ENCODE results near the gene MAPT. TPM values are rescaled to one million over a fixed set of nuclear protein-coding genes. Genes with fewer than 3 reads are reported as not detected.

The MAPT gene
- total RNA-seq, 6 experiments from 2014 or later: 0.11 to 0.43 (median 0.26) TPM

DNA sequence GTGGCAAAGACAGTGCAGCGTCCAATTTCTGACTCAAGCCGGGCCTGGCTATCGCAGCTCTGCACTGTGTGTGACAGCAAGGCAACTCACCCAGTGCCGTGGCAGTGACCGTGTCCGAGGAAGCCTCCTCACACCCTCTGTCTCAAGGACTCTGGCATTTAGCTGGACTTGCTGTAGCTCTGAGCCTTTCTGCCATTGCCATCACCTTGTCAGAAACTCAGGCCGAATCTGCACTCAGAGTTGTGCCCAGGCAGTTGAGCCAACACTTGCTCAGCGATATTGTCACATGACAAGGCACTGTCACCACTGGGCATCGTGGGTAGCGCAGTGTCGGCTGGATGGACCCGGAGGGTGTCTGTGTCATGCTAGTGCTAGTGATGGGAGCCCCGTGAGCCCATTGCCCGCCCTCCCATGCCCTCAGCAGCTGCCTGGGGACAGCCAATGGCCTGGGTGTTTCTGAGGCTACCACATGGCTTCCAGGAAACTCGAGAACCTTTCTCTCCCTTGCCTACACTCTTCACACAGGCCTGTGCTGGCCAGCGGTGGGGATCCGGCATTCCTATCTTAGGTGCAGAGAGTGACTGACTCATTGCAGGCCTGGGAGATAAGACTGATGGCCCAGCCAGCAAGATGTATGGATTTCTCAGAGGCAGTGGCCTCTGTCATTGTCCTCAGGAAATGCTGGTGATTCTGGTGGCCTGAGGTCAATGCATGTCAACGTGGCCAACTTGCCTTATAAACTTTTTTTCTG is 82.6 kb downstream of the MAPT start:
- no peaks in the 10 kb centered on the region for H3K9me3 Mint-ChIP-seq
- H3K4me3 Mint-ChIP-seq: no peak overlapping the region
- H3K4me1 Mint-ChIP-seq (ENCODE audit: low read depth): no peaks in the 10 kb centered on the region
- DNase-seq: peak; percentile 30
- TF ChIP-seq, protein P1, sequence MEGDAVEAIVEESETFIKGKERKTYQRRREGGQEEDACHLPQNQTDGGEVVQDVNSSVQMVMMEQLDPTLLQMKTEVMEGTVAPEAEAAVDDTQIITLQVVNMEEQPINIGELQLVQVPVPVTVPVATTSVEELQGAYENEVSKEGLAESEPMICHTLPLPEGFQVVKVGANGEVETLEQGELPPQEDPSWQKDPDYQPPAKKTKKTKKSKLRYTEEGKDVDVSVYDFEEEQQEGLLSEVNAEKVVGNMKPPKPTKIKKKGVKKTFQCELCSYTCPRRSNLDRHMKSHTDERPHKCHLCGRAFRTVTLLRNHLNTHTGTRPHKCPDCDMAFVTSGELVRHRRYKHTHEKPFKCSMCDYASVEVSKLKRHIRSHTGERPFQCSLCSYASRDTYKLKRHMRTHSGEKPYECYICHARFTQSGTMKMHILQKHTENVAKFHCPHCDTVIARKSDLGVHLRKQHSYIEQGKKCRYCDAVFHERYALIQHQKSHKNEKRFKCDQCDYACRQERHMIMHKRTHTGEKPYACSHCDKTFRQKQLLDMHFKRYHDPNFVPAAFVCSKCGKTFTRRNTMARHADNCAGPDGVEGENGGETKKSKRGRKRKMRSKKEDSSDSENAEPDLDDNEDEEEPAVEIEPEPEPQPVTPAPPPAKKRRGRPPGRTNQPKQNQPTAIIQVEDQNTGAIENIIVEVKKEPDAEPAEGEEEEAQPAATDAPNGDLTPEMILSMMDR (IDR thresholded peaks at IDR 0.05): no peak
- H3K36me3 Mint-ChIP-seq (ENCODE audit: low read depth): no peaks in the 10 kb centered on the region
- peaks cover 58% of the 10 kb centered on the region for H3K27me3 Mint-ChIP-seq (ENCODE audit: insufficient read depth)
- no peak overlapping the region for H3K27ac Mint-ChIP-seq

DNA sequence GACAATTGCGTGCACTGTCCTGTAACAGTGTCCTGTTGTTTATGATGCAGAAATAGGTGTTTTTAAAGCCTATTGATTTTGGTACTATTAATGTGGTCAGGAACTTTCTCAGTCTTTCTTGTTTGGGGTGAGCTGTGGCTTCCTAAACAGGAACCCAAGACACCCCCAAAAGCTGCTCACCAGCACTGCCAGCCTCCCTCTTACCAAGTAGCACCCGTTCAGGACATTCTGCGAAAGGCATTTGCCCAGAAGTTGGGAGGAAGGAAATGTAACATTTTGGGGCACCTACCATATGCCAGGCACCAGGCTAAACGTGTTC is 83.1 kb downstream of the MAPT start:
- Mint-ChIP-seq H3K9me3 (no peaks in the 10 kb centered on the region), H3K4me1 (ENCODE audit: low read depth) (no peaks in the 10 kb centered on the region), H3K27me3 (ENCODE audit: insufficient read depth) (peaks cover 57% of the 10 kb centered on the region), H3K36me3 (ENCODE audit: low read depth) (no peaks in the 10 kb centered on the region), H3K27ac (no peak overlapping the region), H3K4me3 (no peak overlapping the region)
- no peak for DNase-seq
- TF ChIP-seq, protein P1 (IDR thresholded peaks at IDR 0.05): no peak

DNA sequence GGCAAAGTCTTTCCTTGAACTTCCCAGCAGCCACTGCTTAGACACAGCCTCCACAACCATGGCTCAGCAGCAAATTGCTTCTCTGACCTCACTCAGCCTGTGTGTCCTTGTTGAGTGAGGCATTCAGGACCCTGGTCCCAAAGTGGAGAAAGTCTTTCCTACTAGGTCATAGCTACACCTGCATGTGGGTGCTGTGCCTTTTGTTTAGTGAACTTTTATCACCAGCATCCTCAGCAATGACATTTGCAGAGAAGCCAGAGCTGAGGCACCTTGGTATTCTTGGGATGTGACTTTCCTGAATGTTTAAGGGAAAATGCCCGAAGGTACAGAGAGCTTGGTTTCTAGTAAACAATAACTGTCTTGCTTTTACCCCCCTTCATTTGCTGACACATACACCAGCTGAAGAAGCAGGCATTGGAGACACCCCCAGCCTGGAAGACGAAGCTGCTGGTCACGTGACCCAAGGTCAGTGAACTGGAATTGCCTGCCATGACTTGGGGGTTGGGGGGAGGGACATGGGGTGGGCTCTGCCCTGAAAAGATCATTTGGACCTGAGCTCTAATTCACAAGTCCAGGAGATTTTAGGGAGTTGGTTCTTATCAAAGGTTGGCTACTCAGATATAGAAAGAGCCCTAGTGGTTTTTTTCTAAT is 83.7 kb downstream of the MAPT start:
- no peaks in the 10 kb centered on the region for H3K36me3 Mint-ChIP-seq (ENCODE audit: low read depth)
- no peaks in the 10 kb centered on the region for H3K4me1 Mint-ChIP-seq (ENCODE audit: low read depth)
- no peaks in the 10 kb centered on the region for H3K9me3 Mint-ChIP-seq
- H3K27me3 Mint-ChIP-seq (ENCODE audit: insufficient read depth): peaks cover 52% of the 10 kb centered on the region
- no peak for DNase-seq
- H3K27ac Mint-ChIP-seq: no peak overlapping the region
- no peak overlapping the region for H3K4me3 Mint-ChIP-seq
- TF ChIP-seq, protein P1 (IDR thresholded peaks at IDR 0.05): no peak

DNA sequence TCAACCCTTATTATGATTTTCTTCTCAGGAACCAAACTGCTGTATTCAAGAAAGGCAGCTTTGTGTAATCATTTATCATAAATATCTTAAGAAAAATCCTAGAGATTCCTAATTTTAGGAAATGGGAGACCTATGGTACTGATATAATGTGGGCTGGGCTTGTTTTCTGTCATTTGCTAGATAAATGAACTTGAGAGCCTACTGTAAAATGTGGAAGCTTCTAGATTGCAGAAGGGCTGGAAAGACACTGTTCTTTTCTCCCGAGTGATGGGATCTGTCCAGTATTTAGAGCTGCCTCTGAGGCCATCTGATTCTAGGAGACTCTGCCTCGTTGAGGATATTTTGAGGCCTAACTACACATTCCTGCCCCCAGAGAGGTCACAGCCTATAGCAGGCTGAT is 84.8 kb downstream of the MAPT start:
- no peak for DNase-seq
- peaks cover 48% of the 10 kb centered on the region for H3K27me3 Mint-ChIP-seq (ENCODE audit: insufficient read depth)
- no peaks in the 10 kb centered on the region for H3K36me3 Mint-ChIP-seq (ENCODE audit: low read depth)
- no peak overlapping the region for H3K4me3 Mint-ChIP-seq
- H3K27ac Mint-ChIP-seq: no peak overlapping the region
- TF ChIP-seq, protein P1 (IDR thresholded peaks at IDR 0.05): no peak
- no peaks in the 10 kb centered on the region for H3K4me1 Mint-ChIP-seq (ENCODE audit: low read depth)
- H3K9me3 Mint-ChIP-seq: no peaks in the 10 kb centered on the region

DNA sequence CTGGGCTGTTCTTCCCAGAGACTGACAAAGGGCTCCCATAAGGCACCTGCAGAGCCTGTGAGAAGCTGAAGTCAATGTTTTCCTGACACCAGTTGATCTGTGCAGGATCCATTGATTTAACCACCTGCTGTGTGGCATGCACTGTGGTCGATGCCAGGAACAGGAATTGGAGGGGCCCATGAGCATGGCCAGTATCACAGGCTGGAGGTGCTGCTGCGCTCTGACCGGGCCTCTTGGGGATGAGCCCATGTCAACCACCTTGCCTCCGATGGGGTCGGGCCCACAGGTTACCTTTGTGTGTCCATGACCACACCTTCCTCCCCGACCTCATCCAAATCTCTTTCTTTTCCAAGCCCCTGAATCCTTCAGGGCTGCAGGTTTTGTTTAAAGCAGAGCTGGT is 86.5 kb downstream of the MAPT start:
- Mint-ChIP-seq H3K4me1 (ENCODE audit: low read depth) (no peaks in the 10 kb centered on the region), H3K4me3 (no peak overlapping the region), H3K36me3 (ENCODE audit: low read depth) (no peaks in the 10 kb centered on the region), H3K27me3 (ENCODE audit: insufficient read depth) (peaks cover 40% of the 10 kb centered on the region), H3K27ac (no peak overlapping the region), H3K9me3 (no peaks in the 10 kb centered on the region)
- TF ChIP-seq, protein P1 (IDR thresholded peaks at IDR 0.05): no peak
- DNase-seq: no peak
